ENCODE measurements around the gene TMC3. TPM values are rescaled to one million over a fixed set of nuclear protein-coding genes. Genes with fewer than 3 reads are reported as not detected.

Gene TMC3
- total RNA-seq, 6 experiments from 2014 or later, result 0.11 TPM; not detected in 5

DNA sequence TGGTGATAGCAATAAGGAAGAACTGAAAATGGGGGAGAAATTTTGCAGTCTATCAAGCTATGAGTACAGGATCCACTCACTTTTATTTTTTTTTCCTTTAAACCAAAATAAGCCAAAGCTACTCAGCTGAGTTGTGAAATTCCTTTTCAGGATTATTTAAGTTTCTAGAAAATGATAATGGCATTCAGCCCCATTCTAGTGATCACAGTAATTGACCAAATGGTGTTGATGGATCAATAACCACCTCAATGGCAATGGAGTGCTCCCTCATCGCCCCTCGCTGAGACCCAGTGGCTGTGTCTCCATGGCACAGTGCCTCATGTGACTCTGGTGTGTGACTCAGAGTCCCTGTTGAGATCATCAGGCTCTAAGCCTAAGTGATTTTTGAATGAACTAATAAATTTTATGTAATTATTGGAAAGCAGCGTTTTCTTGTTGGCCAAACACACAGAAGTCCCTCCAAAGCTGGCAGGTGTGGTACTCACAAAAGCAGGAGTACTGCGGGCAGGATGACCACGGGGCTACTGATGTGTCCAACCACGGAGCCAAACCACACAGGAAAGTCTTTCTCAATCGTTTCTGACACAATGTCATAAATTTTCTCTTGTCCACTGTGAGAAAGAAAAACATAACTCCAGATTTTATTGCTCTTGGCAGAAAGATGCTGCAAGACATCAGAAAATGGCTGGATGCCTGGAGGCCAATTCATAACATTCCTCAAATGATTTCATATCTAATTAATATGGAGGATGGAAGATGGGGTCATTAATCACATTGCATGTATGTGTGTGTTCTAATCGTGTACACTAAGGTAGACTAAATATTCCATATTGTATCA, 35.6 kb downstream of the TMC3 start:
- intact Hi-C loops (cut with DNase I), result loop anchor here in 1 of 2 donors (10.0 kb wide), 1 partner anchor 64 kb away; no protein-coding TSS in a partner anchor
- Histone ChIP-seq H3K4me1 (peaks cover 0 to 22% (median 9%) of the 10 kb centered on the region in 4 donors), H3K27ac (no peak overlapping the region), H3K4me3 (no peak overlapping the region), H3K27me3 (no peaks in the 10 kb centered on the region), H3K36me3 (no peaks in the 10 kb centered on the region), H3K9me3 (no peaks in the 10 kb centered on the region)
- WGBS (ENCODE audit: insufficient coverage, low coverage, low lambda C conversion rate, missing lambda C conversion rate), result 69% methylated on average over 8 of the region's 8 CpGs
- ATAC-seq (peak in 1 of 4 donors; percentile 38), DNase-seq (no peak)
- TF ChIP-seq, protein P1, sequence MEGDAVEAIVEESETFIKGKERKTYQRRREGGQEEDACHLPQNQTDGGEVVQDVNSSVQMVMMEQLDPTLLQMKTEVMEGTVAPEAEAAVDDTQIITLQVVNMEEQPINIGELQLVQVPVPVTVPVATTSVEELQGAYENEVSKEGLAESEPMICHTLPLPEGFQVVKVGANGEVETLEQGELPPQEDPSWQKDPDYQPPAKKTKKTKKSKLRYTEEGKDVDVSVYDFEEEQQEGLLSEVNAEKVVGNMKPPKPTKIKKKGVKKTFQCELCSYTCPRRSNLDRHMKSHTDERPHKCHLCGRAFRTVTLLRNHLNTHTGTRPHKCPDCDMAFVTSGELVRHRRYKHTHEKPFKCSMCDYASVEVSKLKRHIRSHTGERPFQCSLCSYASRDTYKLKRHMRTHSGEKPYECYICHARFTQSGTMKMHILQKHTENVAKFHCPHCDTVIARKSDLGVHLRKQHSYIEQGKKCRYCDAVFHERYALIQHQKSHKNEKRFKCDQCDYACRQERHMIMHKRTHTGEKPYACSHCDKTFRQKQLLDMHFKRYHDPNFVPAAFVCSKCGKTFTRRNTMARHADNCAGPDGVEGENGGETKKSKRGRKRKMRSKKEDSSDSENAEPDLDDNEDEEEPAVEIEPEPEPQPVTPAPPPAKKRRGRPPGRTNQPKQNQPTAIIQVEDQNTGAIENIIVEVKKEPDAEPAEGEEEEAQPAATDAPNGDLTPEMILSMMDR (IDR thresholded peaks at IDR 0.05), result no peak
- TF ChIP-seq POLR2A (IDR thresholded peaks at IDR 0.05), result no peak

DNA sequence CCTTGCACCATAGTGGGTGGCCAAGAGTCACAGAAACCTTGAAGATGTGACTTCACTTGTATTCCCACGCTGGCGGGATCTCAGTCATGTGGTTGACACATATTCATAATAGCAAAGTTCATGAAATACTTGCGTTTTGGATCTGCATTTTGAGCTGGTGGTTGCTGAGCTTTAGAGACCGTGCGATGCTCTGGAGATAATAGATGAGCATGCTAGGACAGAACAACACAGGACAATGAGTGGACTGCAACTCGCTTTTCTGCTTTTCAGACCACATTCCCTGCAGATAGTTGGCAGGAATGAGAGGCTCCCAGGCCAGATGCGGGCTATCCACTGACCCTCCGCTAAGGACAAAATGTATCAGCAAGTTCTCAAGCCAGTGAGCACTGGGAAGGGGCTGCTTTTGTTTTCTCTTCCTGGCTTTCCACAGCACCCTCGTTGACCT, 36.3 kb downstream of the TMC3 start:
- no peaks in the 10 kb centered on the region for H3K36me3 ChIP-seq
- WGBS (ENCODE audit: insufficient coverage, low coverage, low lambda C conversion rate, missing lambda C conversion rate), result 76% methylated on average over 6 of the region's 9 CpGs
- H3K27ac ChIP-seq, result no peak overlapping the region
- peaks cover 0 to 22% (median 9%) of the 10 kb centered on the region in 4 donors for H3K4me1 ChIP-seq
- DNase-seq, result no peak
- intact Hi-C loops (cut with DNase I), result loop anchor here in 1 of 2 donors (10.0 kb wide), 1 partner anchor 63 kb away; no protein-coding TSS in a partner anchor
- TF ChIP-seq, protein P1 (IDR thresholded peaks at IDR 0.05), result no peak
- TF ChIP-seq POLR2A (IDR thresholded peaks at IDR 0.05), result no peak
- H3K4me3 ChIP-seq, result no peak overlapping the region
- H3K9me3 ChIP-seq, result no peaks in the 10 kb centered on the region
- no peak for ATAC-seq
- H3K27me3 ChIP-seq, result no peaks in the 10 kb centered on the region

DNA sequence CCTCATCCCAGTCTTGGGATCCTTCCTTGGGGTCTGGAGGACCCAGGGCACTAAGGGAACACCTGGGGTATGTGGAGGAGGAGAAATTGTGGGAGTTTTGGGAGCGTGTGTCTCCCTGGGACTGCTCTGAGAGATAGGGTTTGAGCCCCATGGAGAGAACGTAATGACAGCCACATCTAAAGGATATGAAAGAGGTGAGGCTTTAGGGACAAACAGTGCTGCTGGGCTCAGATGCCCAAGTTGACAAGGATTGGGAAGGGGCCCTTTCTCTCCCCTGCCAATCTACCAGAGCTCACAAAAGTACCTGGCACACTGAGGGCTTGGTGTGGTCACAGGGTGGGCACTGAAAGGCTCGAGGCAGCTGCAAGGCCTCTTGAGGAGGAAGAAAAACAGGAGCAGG, 36.8 kb downstream of the TMC3 start:
- Histone ChIP-seq H3K27ac (no peak overlapping the region), H3K36me3 (no peaks in the 10 kb centered on the region), H3K4me3 (no peak overlapping the region), H3K27me3 (no peaks in the 10 kb centered on the region), H3K9me3 (no peaks in the 10 kb centered on the region), H3K4me1 (peaks cover 0 to 22% (median 9%) of the 10 kb centered on the region in 4 donors)
- TF ChIP-seq POLR2A (IDR thresholded peaks at IDR 0.05), result no peak
- TF ChIP-seq, protein P1 (IDR thresholded peaks at IDR 0.05), result no peak
- WGBS (ENCODE audit: insufficient coverage, low coverage, low lambda C conversion rate, missing lambda C conversion rate), result 100% methylated on average over 2 of the region's 3 CpGs
- no peak for ATAC-seq
- DNase-seq, result no peak
- intact Hi-C loops (cut with DNase I), result loop anchor here in 1 of 2 donors (10.0 kb wide), 1 partner anchor 62 kb away; no protein-coding TSS in a partner anchor

DNA sequence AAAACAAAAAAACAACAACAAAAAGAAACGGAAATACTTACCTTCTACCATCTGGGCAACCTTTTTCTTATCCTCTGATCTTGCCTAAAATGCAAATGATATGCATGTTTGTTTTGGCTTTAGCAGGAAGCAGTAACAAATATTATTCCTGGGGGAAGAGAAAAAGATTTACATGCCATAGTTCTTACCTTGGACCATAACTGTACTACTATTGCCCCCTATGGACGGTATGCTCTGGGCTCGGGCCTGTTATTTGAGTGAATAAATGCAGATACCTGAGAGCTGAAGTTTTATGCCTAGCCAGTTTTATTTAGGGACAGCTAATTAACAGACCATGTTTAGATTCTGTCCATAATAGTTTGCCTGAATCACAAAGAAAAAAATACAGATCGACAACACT, 37.4 kb downstream of the TMC3 start:
- WGBS (ENCODE audit: insufficient coverage, low coverage, low lambda C conversion rate, missing lambda C conversion rate), result 76% methylated on average over 4 of the region's 4 CpGs
- H3K9me3 ChIP-seq, result no peaks in the 10 kb centered on the region
- TF ChIP-seq POLR2A (IDR thresholded peaks at IDR 0.05), result no peak
- TF ChIP-seq, protein P1 (IDR thresholded peaks at IDR 0.05), result peak; percentile 10 to 39 (median 30)
- peaks cover 0 to 22% (median 9%) of the 10 kb centered on the region in 4 donors for H3K4me1 ChIP-seq
- intact Hi-C loops (cut with DNase I), result loop anchor here in 1 of 2 donors (10.0 kb wide), 1 partner anchor 62 kb away; no protein-coding TSS in a partner anchor
- no peak for DNase-seq
- H3K36me3 ChIP-seq, result no peaks in the 10 kb centered on the region
- H3K27ac ChIP-seq, result no peak overlapping the region
- peak; percentile 60 to 69 (median 66) for ATAC-seq
- no peak overlapping the region for H3K4me3 ChIP-seq
- no peaks in the 10 kb centered on the region for H3K27me3 ChIP-seq
